ENCODE results near the gene KIZ. TPM values are rescaled to one million over a fixed set of nuclear protein-coding genes. Genes with fewer than 3 reads are reported as not detected.

Gene KIZ
- total and polyA plus RNA-seq, 2 experiments from 2014 or later: 58.3 to 63.6 TPM

GRCh38 chr20:21225215-21225947 lies 99.5 kb downstream of the KIZ start (continued):
- TF ChIP-seq, protein P1, sequence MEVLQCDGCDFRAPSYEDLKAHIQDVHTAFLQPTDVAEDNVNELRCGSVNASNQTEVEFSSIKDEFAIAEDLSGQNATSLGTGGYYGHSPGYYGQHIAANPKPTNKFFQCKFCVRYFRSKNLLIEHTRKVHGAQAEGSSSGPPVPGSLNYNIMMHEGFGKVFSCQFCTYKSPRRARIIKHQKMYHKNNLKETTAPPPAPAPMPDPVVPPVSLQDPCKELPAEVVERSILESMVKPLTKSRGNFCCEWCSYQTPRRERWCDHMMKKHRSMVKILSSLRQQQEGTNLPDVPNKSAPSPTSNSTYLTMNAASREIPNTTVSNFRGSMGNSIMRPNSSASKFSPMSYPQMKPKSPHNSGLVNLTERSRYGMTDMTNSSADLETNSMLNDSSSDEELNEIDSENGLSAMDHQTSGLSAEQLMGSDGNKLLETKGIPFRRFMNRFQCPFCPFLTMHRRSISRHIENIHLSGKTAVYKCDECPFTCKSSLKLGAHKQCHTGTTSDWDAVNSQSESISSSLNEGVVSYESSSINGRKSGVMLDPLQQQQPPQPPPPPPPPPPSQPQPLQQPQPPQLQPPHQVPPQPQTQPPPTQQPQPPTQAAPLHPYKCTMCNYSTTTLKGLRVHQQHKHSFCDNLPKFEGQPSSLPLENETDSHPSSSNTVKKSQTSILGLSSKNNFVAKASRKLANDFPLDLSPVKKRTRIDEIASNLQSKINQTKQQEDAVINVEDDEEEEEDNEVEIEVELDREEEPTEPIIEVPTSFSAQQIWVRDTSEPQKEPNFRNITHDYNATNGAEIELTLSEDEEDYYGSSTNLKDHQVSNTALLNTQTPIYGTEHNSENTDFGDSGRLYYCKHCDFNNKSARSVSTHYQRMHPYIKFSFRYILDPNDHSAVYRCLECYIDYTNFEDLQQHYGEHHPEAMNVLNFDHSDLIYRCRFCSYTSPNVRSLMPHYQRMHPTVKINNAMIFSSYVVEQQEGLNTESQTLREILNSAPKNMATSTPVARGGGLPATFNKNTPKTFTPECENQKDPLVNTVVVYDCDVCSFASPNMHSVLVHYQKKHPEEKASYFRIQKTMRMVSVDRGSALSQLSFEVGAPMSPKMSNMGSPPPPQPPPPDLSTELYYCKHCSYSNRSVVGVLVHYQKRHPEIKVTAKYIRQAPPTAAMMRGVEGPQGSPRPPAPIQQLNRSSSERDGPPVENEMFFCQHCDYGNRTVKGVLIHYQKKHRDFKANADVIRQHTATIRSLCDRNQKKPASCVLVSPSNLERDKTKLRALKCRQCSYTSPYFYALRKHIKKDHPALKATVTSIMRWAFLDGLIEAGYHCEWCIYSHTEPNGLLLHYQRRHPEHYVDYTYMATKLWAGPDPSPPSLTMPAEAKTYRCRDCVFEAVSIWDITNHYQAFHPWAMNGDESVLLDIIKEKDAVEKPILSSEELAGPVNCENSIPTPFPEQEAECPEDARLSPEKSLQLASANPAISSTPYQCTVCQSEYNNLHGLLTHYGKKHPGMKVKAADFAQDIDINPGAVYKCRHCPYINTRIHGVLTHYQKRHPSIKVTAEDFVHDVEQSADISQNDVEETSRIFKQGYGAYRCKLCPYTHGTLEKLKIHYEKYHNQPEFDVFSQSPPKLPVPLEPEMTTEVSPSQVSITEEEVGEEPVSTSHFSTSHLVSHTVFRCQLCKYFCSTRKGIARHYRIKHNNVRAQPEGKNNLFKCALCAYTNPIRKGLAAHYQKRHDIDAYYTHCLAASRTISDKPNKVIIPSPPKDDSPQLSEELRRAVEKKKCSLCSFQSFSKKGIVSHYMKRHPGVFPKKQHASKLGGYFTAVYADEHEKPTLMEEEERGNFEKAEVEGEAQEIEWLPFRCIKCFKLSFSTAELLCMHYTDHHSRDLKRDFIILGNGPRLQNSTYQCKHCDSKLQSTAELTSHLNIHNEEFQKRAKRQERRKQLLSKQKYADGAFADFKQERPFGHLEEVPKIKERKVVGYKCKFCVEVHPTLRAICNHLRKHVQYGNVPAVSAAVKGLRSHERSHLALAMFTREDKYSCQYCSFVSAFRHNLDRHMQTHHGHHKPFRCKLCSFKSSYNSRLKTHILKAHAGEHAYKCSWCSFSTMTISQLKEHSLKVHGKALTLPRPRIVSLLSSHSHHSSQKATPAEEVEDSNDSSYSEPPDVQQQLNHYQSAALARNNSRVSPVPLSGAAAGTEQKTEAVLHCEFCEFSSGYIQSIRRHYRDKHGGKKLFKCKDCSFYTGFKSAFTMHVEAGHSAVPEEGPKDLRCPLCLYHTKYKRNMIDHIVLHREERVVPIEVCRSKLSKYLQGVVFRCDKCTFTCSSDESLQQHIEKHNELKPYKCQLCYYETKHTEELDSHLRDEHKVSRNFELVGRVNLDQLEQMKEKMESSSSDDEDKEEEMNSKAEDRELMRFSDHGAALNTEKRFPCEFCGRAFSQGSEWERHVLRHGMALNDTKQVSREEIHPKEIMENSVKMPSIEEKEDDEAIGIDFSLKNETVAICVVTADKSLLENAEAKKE (CRISPR knock-in tag; IDR thresholded peaks at IDR 0.05): no peak
- no peak for TF ChIP-seq ZNF114 (CRISPR knock-in tag; IDR thresholded peaks at IDR 0.05)
- no peak for TF ChIP-seq STAT1 (IDR thresholded peaks at IDR 0.05; ENCODE audit: unreplicated experiment)

DNA sequence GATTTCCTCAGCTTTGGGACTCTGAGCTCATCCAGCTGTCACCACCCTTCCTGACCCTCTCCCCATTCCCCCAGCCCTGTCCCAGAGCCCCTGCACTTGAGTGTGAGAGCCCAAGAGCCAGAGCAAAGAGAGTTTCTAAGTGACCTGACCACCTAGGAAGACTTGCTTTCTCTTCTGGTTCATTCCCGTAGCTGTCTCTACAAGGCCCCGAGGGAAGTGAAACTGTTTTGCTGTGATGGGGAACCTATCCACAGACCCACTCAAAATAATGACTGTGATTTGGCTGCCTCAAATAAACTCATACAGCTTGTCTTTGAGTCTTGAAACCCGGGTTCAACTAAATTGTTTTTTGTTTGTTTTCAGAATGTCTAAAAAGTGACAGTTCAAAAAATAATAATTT lies 102.6 kb downstream of the KIZ start:
- H3F3A ChIP-seq (replicated peaks; ENCODE audit: low read depth): no peaks in the 10 kb centered on the region
- H3K4me3 ChIP-seq: no peak overlapping the region
- Mint-ChIP-seq H3K27ac (no peak overlapping the region), H3K9me3 (no peaks in the 10 kb centered on the region), H3K4me3 (no peak overlapping the region), H3K4me1 (peaks cover 45% of the 10 kb centered on the region), H3K27me3 (ENCODE audit: insufficient read depth, low read depth, poor library complexity) (peaks cover 5% of the 10 kb centered on the region), H3K36me3 (ENCODE audit: low read depth) (peaks cover 22% of the 10 kb centered on the region)
- peaks cover 8% of the 10 kb centered on the region for H3K36me3 ChIP-seq (ENCODE audit: insufficient read depth)
- H3K27ac ChIP-seq (ENCODE audit: low read depth): no peak overlapping the region
- TF ChIP-seq CREB1 (CRISPR knock-in tag; IDR thresholded peaks at IDR 0.05; ENCODE audit: low read depth) (no peak), JUNB (IDR thresholded peaks at IDR 0.05; ENCODE audit: unreplicated experiment) (no peak), ZNF331 (CRISPR knock-in tag; IDR thresholded peaks at IDR 0.05; ENCODE audit: low read depth) (no peak), ETS1 (IDR thresholded peaks at IDR 0.05) (no peak), STAT1 (IDR thresholded peaks at IDR 0.05; ENCODE audit: unreplicated experiment) (no peak), ZNF114 (CRISPR knock-in tag; IDR thresholded peaks at IDR 0.05) (no peak)
- TF ChIP-seq, protein P1 (CRISPR knock-in tag; IDR thresholded peaks at IDR 0.05): no peak
- no peak for DNase-seq (ENCODE audit: low spot score)
- no peak for ATAC-seq
- no peaks in the 10 kb centered on the region for H3K9me2 ChIP-seq (ENCODE audit: insufficient read depth)
- H3K27me3 ChIP-seq (ENCODE audit: insufficient read depth): no peaks in the 10 kb centered on the region
- H3K4me1 ChIP-seq (ENCODE audit: insufficient read depth): peaks cover 35% of the 10 kb centered on the region
- no peak overlapping the region for H2AFZ ChIP-seq
- H3K4me2 ChIP-seq: no peak overlapping the region
- H3K79me2 ChIP-seq (replicated peaks; ENCODE audit: insufficient read depth): no peaks in the 10 kb centered on the region
- H4K20me1 ChIP-seq (replicated peaks; ENCODE audit: insufficient read depth): no peaks in the 10 kb centered on the region

Data from GM23338 (cell line).